K562 (cell line): ENCODE measurements around the gene LBHD2. TPM values are rescaled to one million over a fixed set of nuclear protein-coding genes. Genes with fewer than 3 reads are reported as not detected.

ENCODE experiments used
- ATAC-seq: fragments of 200-7000 bp; cut with Tn5 transposase; 3 replicates; pipeline ENCODE4 v1.9.1; 2020; ENCODE audit warnings: moderate library complexity
- BruUV-seq: library from RNA; stranded (reverse); fragments of 400-500 nt; replicated peaks from 2 replicates; lab custom pipeline; 2021; lab: Mats Ljungman, UMichigan
- CTCF ChIA-PET: fragments of 300-600 bp; formaldehyde crosslinking; extraction: SDS; loops from one replicate; lab custom pipeline; 2021; ENCODE audit warnings: low intra/inter-chr PET ratio; lab: Yijun Ruan, JAX
- POLR2A ChIA-PET: fragments of 300-600, 350-650 bp; sonication (Branson Sonifier 250); formaldehyde crosslinking; extraction: SDS; loops from one replicate; lab custom pipeline; 2021; ENCODE audit warnings: antibody characterized with exemption, inconsistent platforms; lab: Yijun Ruan, JAX
- DNase-seq, 4 experiments: peaks; one replicate each; pipeline versions ENCODE4 v3.0.0 to v3.0.0-alpha.2; 2011 to 2018; ENCODE audit warnings: low spot score in 3 of 4, mixed read lengths in 3 of 4; ENCODE audit errors: extremely low read depth in 1 of 4
- FAIRE-seq: peaks from 2 replicates; lab custom pipeline; 2011; peaks lifted over from hg19 to GRCh38; lab: Jason Lieb, UNC
- H2AFZ ChIP-seq: 2 replicates; pipeline ENCODE4 v1.6.0; 2011; ENCODE audit warnings: low read depth, low read length, control low read depth, inconsistent platforms
- H3K27ac ChIP-seq: fragments of 200-600 bp; 3 replicates; pipeline ENCODE4 v1.8.0; 2011; ENCODE audit warnings: low read depth, mild to moderate bottlenecking, control low read depth, inconsistent platforms, low read length, moderate library complexity, mixed read lengths; ENCODE audit errors: extremely low read depth
- H3K27me3 ChIP-seq, 2 experiments: fragments of 300-600 bp in 1 of 2; 2 replicates in 1 of 2; 3 replicates in 1 of 2; pipeline versions ENCODE4 v1.6.0 to v1.8.0; 2011; ENCODE audit warnings: inconsistent platforms in 2 of 2, low read length in 2 of 2, mild to moderate bottlenecking in 1 of 2, mixed read lengths in 1 of 2, moderate library complexity in 1 of 2; ENCODE audit not compliant: control insufficient read depth in 2 of 2, insufficient read depth in 2 of 2
- H3K36me3 ChIP-seq: fragments of 300-600 bp; 3 replicates; pipeline ENCODE4 v1.8.0; 2011; ENCODE audit warnings: mild to moderate bottlenecking, low read length, inconsistent platforms; ENCODE audit not compliant: control insufficient read depth, insufficient read depth
- H3K4me1 ChIP-seq, 2 experiments: fragments of 200-600 bp in 1 of 2; replicated peaks in 1 of 2; 2 replicates in 1 of 2; 3 replicates in 1 of 2; pipeline versions ENCODE4 v1.5.1 to v1.8.0; 2011; ENCODE audit warnings: inconsistent platforms in 2 of 2, low read length in 2 of 2, mild to moderate bottlenecking in 1 of 2, mixed read lengths in 1 of 2, moderate library complexity in 1 of 2; ENCODE audit not compliant: control insufficient read depth in 2 of 2, insufficient read depth in 2 of 2
- H3K4me2 ChIP-seq: 2 replicates; pipeline ENCODE4 v1.6.1; 2011; ENCODE audit warnings: low read length, control low read depth, inconsistent platforms, mixed read lengths; ENCODE audit not compliant: insufficient read depth
- H3K4me3 ChIP-seq: fragments of 200-600 bp; sonication (generic), shearing (Covaris generic); 2 replicates; pipeline ENCODE4 v1.5.1; 2016; ENCODE audit warnings: control low read depth, inconsistent platforms
- H3K79me2 ChIP-seq: fragments of 200-600 bp; 3 replicates; pipeline ENCODE4 v1.8.0; 2011; ENCODE audit warnings: low read length, inconsistent platforms; ENCODE audit not compliant: control insufficient read depth, insufficient read depth
- H3K9ac ChIP-seq, 2 experiments: 2 replicates each; pipeline versions ENCODE4 v1.6.0 to v1.6.1; 2011; ENCODE audit warnings: low read depth in 2 of 2, low read length in 2 of 2, control low read depth in 1 of 2, inconsistent platforms in 1 of 2, mild to moderate bottlenecking in 1 of 2, mixed read lengths in 1 of 2; ENCODE audit not compliant: insufficient read depth in 1 of 2
- H3K9me1 ChIP-seq: one replicate; pipeline ENCODE4 v1.6.0; 2011; ENCODE audit warnings: inconsistent platforms, mild to moderate bottlenecking, low read length, moderate library complexity; ENCODE audit not compliant: control insufficient read depth, insufficient read depth
- H3K9me3 ChIP-seq: replicated peaks from 2 replicates; pipeline ENCODE4 v1.5.1; 2011; ENCODE audit warnings: low read depth, low read length, inconsistent platforms; ENCODE audit not compliant: control insufficient read depth, insufficient read depth
- H4K20me1 ChIP-seq: replicated peaks from 2 replicates; pipeline ENCODE4 v1.6.1; 2011; ENCODE audit warnings: low read length, inconsistent platforms, mixed read lengths; ENCODE audit not compliant: control insufficient read depth, insufficient read depth
- ASH1L ChIP-seq: fragments of 450-650 bp; IDR thresholded peaks from 2 replicates; pipeline ENCODE4 v1.6.1; 2018; ENCODE audit warnings: borderline replicate concordance, mild to moderate bottlenecking, low read depth; ENCODE audit not compliant: partially characterized antibody
- POLR2G ChIP-seq: fragments of 200-400 bp; formaldehyde crosslinking; IDR thresholded peaks from 2 replicates; pipeline ENCODE4 v1.6.1; 2017; ENCODE audit warnings: low read depth, mild to moderate bottlenecking, antibody characterized with exemption, low read length, moderate library complexity
- WGBS: fragments of 100-300 bp; shearing (Covaris generic); methylation state at CpG from one replicate; pipeline ENCODE4 v1.1.6; 2016; ENCODE audit warnings: low coverage, mixed read lengths; ENCODE audit not compliant: insufficient coverage; ENCODE audit errors: missing lambda C conversion rate; 5-methylcytosine and 5-hydroxymethylcytosine counted together
- in situ Hi-C: fragments of 300-500 bp; cut with MboI; formaldehyde crosslinking; loops from 4 replicates; pipeline ENCODE4 v1.15.0; 2018; ENCODE audit warnings: inconsistent platforms, mixed read lengths
- intact Hi-C: fragments of 100-400 bp; cut with micrococcal nuclease; formaldehyde crosslinking; loops from 2 replicates; pipeline ENCODE4 v1.14.2; 2022
- polyA plus RNA-seq, 8 experiments: library from polyadenylated mRNA; depleted of rRNA in 4 of 8; stranded (reverse) in 5 of 8; unstranded in 3 of 8; fragments of >200 nt; fragmentation: Nextera tagmentation in 2 of 8; fragmentation: Illumina TruSeq in 1 of 8; extraction: Ambion mirVana in 2 of 8; extraction: Trizol in 1 of 8; gene quantifications; 2 replicates each; pipeline versions ENCODE4 v1.2.1 to v1.2.3, GENCODE V29; 2011 to 2014; ENCODE audit warnings: inconsistent platforms in 1 of 8, missing spikeins in 1 of 8
- total RNA-seq, 7 experiments: library from RNA; depleted of rRNA in 6 of 7; stranded (reverse); fragments of >200 nt in 6 of 7; fragmentation: Illumina TruSeq in 2 of 7; extraction: Trizol in 2 of 7; gene quantifications; 2 replicates each; pipeline versions ENCODE4 v1.2.1 to v1.2.3, GENCODE V29; 2011 to 2021; ENCODE audit warnings: low replicate concordance in 1 of 7

LBHD2 gene
- total and polyA plus RNA-seq, 9 of the 15 experiments (the other 6 are each of a cell fraction or from before 2014, with no cell fraction given): not detected

DNA sequence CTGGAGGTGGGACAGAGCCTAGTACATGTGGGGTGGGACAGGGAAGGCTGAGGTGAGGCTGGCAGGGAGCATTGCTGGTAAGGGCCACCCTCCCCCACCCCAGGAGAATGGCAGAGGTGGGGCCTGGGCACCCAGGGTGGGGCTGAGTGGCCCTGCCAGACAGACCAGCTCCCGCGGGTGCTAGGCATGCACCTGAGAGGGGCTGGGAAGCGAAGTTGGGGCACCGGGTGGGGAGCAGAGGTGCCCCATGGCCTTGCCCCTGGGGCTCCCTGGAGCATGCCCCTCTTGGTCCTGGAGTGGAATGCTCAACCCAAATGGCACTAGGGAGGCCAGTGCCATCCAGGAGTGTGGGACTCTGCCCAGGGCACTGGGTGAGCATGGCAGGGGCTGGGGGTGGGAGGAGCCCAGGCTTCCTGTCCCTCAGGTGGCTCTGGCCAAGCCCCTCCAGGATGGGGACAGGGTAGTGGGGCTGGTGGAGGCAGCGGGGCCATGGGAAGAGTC lies 40.5 kb downstream of the LBHD2 start:
- no peak for TF ChIP-seq ASH1L
- TF ChIP-seq POLR2G: 0 out of 2 replicates have a peak, but pooled peaks have one; percentile 5
- DNase-seq (no peak), FAIRE-seq (no peak), ATAC-seq (no peak)
- Histone ChIP-seq H3K27me3 (no peaks in the 10 kb centered on the region), H3K4me2 (peak overlapping the region; percentile 72; the same call in 1 of the 2 replicates), H3K9me3 (no peaks in the 10 kb centered on the region), H4K20me1 (no peaks in the 10 kb centered on the region), H3K36me3 (peaks cover 24% of the 10 kb centered on the region; the same call in 1 of the 3 replicates), H2AFZ (no peak overlapping the region), H3K4me1 (peaks cover 14 to 85% of the 10 kb centered on the region in 2 experiments), H3K27ac (no peak overlapping the region), H3K4me3 (no peak overlapping the region; the same call in 1 of the 2 replicates), H3K9ac (peak overlapping the region in 1 of 2 experiments; percentile 94; a peak in 3 of 4 replicates), H3K9me1 (no peaks in the 10 kb centered on the region), H3K79me2 (peaks cover 21% of the 10 kb centered on the region)
- POLR2A ChIA-PET: interaction anchor here (0.6 kb wide), 1 partner anchor 167 kb away, joined by 3 read pairs; no protein-coding TSS in a partner anchor
- CTCF ChIA-PET: no interaction called here
- no TSS peak for BruUV-seq
- in situ Hi-C loops: no loop called here
- no CpG with 5 or more reads among the region's 5 CpGs for WGBS
- intact Hi-C loops: no loop called here
